GM21737 (cell line): ENCODE data around the gene RHOJ.
"Not testable (repeated sequence)": the region's sequence is repeated elsewhere in the genome, so short reads cannot be mapped to it uniquely, and the experiment has no call there.

ENCODE experiments used
- ATAC-seq: cut with Tn5 transposase; IDR thresholded peaks from one replicate; pipeline ENCODE4 v1.9.1; 2021; ENCODE audit warnings: mild to moderate bottlenecking, moderate library complexity; ENCODE audit not compliant: unreplicated experiment

Gene RHOJ

DNA sequence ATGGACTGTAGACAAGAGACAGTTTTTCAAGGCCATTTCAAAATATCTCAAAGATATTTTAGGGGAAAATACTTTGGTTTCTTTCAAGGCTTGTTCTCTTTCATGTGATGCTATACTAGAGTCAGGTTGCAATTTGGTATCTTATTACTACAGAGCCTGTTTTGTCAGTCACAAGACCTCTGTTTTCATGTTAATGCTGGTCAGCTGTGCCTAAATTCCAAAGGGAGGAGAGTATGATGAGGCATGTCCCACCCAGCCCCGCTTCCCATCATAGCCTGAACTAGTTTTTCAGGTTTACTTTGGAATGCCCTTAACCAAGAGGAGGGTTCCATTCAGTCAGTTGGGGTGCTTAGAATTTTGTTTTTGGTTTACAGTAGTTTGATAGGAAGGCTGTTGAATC lies 61.9 kb downstream of the RHOJ start:
- ATAC-seq: no peak

DNA sequence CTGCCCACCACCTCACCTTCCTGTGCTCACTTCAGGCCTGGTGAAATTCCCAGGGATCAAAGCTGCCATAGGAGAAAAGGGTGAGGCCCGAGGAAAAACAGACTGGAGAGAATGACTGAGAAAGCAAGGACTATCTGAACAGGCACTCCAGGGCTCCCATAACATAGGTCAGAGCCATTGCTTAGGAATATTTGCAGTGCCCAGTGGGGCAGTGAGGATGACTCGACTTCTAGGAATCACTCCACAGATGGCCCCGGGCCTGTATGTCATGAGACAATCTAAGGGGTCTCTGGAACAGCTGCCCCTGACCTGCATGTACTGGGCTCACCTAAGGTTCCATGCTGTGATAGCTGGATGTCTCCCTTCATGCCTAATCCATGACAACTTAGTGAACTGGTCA lies 62.9 kb downstream of the RHOJ start:
- no peak for ATAC-seq

DNA sequence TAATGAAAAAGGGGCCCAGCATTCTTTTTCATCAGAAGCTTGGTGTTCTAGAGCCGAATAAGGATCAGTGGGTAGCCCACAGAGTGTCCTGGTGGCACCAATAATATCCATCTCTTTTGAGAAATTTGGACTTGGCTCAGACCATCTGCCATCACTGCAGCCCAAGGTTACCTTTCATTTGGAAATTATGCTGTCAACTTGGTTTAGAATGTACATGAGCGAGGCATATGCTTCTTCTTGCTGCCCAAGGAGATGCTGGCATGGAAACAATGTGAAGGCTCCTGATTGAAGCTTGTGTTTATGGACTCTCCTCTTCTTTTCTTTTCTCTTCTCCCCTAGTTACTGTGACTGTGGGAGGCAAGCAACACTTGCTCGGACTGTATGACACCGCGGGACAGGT lies 64.5 kb downstream of the RHOJ start:
- ATAC-seq: no peak

DNA sequence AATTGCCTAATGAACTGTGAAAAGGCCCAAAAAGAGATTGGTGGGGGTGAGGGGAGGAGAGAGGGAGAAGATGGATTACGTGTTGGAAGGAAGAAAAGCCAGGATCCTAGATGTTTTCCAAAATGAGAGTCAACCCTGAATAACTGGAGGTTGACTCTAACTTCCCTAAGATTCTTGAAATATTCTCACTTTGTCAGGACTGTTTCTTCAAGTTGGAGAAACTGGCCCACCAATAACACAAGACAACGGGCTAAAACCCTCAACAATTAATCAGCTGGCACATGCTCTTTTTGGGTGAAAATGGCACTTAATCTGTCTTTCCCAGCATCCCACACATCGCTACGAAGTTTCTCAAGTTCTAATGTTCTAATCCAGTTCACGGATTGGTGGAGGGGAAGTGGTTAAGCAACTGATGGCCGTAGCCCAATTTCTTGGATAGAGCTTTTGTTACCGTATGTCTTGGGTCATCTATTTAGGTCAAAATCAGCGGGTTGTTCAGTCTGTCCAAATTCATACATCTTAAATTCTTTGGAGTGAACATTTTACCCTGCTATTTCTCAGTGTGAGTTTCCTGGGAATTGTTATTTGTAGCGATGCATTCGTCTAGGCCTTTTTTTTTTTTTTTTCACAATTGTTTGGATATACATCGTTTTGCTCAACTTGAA lies 65.5 kb downstream of the RHOJ start:
- no peak for ATAC-seq

GRCh38 chr14:63273129-63273528 lies 68.9 kb downstream of the RHOJ start:
- no peak for ATAC-seq

- ATAC-seq: no peak
These were observed 69.7 kb downstream of the RHOJ start for GRCh38 chr14:63273717-63274655.

- no peak for ATAC-seq
These were observed 71.4 kb downstream of the RHOJ start for GRCh38 chr14:63275611-63276010.

DNA sequence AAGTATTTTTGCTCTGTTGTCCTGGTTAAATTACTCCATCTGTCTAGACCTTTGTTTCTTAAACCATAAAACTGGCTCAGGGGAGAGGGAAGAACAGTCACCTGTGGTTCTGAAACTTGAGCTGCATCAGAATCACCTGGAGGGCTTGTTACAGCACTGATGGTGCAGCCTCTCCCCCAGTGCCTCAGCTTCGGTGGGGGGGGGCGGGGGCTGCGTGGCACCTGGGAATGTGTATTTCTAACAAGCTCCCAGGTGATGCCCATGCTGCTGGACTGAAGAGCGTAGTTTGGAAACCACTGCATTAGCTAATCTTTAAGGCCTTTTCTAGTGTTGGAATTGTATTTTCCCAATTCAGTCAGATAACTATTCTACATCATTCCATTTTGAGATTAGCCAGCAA lies 71.8 kb downstream of the RHOJ start:
- no peak for ATAC-seq

DNA sequence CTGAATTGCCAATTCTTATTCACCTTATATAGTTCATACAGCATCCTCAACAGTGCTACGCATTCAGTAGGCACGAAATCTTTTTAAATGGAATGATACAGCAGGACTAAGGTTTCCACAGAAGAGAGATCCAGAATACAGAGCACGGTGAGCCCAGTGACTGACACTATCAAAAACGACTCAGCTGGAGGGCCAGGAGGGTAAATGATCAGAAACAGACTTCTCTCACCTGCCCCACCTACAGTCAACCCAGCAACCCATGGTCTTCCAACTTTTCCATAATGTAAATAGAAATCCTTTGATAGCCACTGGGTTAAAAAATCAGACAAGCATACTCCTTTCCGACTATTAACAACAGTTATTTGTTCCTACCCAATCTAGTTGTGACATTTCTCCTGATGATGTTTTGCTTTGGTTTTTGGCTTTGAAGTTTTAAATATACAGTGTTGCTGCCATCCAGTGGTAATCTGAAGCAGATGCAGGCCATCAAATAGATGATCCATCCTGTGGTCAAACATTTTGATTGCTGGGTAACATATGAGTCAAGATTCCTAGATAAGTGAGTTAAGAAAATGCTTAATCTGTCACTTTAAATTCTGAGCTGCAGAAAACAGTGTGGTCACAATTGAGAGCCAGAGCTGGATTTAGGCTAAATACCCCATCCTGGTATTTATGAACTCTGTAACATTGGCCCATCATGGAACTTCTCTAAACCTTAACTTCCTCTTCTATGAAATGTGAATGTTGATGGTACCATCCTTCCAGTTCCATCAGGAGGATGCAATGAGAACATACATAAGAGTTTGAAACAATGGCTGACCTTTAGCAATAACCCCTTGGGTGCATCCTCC lies 72.5 kb downstream of the RHOJ start:
- ATAC-seq: no peak

- ATAC-seq: no peak
These were observed 73.4 kb downstream of the RHOJ start for GRCh38 chr14:63277591-63278183.

DNA sequence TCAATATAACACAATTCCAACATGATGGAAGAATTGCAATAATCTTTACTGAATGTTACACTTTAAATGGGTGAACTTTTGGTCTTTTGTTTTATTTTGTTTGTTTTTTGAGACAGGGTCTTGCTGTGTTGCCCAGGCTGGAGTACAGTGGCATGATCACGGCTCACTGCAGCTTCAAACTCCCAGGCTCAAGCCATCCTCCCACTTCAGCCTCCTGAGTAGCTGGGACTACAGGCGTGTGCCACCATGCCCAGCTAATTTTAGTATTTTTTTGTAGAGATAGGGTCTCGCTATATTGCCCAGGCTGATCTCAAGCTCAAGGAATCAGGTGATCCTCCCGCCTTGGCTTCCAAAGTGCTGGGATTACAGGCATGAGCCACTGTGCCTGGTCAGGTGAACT lies 75.7 kb downstream of the RHOJ start:
- ATAC-seq: not testable (repeated sequence)

- ATAC-seq: no peak
These were observed 79.0 kb downstream of the RHOJ start for GRCh38 chr14:63282997-63283883.

DNA sequence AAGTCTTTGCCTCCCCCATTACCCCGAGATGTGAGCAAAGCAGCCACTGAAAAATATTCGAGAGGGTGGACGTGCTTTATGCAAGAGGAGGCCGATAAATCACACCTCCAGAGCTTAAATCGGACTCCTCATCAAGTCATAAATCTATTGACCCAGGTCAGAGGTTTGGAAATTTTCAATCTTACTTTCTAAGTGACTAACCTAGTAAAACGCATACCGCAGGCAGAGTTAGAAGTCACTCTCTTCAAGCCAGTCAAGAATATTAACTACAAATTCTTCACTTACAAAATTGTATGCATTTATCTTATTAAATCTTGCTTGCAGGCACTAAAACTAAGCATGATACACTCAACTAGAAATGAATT lies 79.6 kb downstream of the RHOJ start:
- no peak for ATAC-seq

GRCh38 chr14:63286071-63286470 lies 81.8 kb downstream of the RHOJ start:
- ATAC-seq: no peak

GRCh38 chr14:63287666-63288483 lies 83.6 kb downstream of the RHOJ start:
- ATAC-seq: no peak

DNA sequence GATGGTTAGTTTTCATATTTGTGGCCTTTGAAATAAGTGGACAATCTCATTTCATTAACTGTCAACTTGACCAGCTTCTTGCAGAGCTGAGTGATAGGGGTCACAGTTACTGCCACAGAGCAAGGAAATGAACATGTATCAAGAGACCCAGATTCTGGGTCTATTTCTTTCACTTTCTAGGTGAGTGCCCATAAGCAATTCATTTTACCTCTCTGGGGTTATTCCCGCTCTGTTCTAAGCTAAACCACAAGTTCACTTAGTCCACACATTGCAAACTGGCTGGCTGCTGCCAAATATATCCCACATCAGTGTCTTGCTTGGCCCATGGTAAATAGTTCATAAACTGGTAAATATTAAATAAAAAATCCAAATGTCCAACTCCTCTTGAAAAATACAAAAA lies 84.6 kb downstream of the RHOJ start:
- no peak for ATAC-seq

DNA sequence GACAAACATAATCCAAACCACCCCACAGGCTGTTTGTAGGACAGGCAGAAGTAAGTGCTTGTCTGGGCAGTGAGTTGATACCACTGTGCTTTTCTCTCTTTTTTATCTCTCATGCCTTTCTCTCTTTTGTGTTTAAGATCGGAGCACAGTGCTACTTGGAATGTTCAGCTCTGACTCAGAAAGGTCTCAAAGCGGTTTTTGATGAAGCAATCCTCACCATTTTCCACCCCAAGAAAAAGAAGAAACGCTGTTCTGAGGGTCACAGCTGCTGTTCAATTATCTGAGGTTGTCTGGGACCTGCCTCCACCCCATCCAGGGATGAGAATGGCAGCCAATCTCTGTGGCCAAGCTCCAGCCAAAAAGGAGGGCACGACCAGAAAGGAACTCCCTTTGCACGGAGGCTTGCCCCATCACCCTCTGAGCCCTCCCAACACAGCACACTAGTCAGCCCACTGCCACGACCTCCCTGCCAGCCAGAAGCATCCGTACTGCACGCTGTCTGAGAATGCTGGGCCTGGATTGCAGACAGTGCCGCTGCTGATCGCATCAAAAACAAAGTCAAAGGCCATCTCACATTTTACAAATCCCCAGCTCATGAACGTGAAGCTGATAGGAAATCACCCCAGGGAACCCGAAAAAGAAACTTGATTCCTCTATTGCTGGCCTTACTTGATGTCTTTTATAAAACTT lies 86.6 kb downstream of the RHOJ start:
- no peak for ATAC-seq

DNA sequence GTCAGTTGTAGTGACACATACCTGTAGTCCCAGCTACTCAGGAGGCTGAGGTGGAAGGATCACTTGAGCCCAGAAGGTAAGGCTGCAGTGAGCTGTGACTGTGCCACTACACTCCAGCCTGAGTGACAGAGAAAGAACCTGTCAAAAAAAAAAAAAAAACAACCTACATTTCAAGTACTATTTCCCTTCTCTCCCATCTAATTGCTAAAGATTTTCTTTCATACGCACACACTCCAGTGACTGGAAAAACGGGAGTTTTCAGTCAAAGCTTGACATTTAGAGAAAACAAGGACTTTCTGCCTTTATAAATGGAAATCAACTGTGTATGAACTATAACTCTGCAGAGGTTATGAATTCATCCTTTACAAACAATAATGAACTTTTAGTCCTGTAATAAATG lies 88.6 kb downstream of the RHOJ start:
- ATAC-seq: no peak

- ATAC-seq: no peak
These were observed 91.0 kb downstream of the RHOJ start for GRCh38 chr14:63295231-63295685.
